Stimulated activated CD8-positive, alpha-beta memory T cell treated with anti-CD3 and anti-CD28 coated beads, Interleukin-7, amount 100 ng/mL, for 1 hour (primary cell): ENCODE measurements around the gene CDK13.

Experiments
- DNase-seq, 2 donors: peaks; one replicate each; pipeline ENCODE4 v3.0.0-alpha.2; 2020; ENCODE audit warnings: low read depth in 2 of 2

The CDK13 gene

DNA sequence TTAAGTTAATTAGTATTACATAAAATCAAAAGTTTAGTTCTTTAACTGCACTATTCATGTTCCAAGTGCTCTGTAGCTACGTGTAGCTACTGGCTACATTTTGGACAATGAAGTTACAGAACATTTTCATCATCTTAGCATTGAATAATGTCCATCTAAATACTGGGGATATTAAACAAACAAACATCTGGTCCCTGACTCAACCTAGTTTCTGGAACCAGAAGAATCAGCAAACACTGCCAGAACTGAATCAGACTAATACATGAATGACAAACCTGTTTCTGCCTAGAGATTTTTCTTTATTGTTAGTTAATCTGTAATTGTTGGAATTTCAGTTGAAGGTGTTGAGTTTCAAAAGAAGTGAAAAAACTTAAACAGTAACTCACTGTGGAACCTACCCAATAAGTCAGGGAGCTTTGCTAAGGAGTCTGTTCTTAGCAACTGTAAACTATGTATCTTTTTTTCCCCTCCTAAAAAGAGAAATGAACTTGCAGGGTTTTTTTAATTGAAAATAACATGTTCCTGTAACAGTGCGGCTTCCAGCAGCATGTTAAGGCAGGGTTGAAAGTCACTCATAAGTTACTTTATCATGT is 58.3 kb downstream of the CDK13 start:
- DNase-seq = no peak

DNA sequence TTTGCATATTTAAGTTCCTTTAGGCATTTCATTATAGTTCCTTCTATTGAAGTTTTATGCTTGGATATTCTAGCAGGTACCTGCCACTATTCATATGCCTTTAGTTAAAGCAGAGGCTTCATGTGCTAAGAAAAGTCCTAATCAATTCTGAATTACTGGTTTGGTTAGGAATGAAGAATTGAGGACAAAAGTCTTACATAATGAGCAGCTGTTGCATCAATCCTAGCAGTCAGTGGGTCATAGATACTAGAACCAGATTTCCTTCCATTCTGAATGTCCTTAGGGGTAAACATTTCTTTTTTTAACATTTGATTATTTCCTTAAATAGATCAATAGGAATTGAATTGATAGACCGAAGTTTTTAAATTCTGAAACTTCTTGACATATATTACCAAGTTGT is 59.2 kb downstream of the CDK13 start:
- no peak for DNase-seq

DNA sequence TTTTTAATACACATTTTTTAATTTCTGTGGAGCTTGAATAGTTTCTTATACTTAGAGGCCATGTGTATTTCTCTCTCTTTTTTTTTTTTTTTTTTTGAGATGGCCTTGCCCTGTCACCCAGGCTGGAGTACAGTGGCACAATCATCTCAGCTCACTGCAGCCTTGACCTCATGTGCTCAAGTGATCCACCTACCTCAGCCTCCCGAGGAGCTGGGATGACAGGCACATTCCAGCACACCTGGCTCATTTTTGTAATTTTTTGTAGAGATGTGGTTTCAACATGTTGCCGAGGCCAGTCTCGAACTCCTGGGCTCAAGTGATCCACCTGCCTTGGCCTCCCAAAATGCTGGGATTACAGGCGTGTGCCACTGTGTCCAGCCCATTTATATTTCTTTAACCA is 64.3 kb downstream of the CDK13 start:
- DNase-seq = no peak

DNA sequence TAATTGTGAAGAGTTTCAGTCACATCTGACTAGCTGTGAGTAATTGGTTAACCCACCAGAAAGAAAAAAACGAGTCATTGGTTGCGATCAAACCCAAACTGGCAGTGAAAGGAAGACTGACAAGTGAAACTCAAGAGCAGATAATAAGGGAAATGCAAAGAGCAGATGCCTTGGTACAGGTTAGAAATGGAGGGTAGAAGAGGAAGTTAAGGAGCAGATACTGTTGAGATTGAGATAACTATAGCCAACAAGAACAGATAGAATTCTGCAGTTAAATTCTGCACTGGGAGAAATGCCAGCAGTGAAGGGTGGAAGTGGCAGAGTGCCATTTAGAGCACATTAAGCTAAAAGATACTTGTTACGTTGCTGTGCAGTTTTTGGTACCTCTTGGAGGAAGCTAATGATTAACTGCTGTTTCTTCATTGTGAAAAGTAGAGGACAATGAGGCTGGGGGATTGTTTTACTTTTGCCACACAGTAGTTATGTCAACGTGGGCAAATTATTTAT is 65.8 kb downstream of the CDK13 start:
- DNase-seq = no peak

DNA sequence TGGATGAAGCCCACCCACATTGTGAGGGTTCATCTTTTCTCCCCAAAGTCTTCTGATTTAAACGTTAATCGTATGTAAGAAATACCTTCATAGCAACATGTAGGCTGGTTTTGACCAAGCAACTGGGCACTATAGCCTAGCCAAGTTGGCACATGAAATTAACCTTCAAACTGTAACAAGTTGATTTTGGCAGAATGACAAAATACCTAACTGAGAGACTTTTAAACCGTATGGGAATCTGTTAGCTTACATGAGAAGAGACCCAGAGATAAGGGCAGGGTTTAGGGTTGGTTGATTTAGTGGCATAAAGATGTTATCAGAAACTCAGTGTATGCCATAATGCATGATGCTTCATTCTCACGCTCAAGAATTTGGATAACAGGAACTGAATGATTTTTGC is 69.5 kb downstream of the CDK13 start:
- DNase-seq = no peak

DNA sequence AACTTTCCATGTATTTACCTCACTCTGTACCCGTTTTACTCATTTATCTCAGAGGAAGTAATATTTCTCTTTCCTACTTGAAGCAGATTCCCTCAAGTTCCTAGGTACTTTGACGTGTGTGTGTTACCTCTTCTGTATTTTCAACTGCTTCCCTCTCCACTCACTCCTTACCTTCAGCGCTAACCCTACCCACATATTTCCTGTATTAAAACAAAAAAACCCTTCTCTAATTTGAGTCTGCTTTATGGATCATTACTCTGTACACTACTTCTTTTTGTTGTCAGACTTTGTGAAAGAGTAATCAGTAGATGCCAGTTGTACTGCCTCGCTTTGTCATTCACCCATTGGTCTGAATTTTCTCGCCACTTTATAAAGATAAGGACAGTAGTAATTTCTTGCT is 74.0 kb downstream of the CDK13 start:
- no peak for DNase-seq

DNA sequence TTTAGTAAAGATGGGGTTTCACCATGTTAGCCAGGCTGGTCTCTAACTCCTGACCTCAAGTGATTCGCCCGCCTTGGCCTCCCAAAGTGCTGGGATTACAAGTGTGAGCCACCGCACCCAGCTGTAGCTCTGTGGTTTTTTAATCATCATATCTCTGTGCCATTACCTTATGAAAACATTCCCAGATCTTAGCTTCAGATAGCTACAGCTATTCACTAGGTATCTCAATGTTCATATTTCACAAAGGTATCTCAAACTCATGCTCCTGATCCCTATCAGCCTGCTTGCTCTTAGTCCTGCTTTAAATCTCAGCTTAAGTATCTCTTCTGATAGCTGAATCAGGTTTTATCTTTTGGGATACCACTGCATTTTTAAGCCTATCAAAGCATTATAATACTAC is 74.8 kb downstream of the CDK13 start:
- no peak for DNase-seq

DNA sequence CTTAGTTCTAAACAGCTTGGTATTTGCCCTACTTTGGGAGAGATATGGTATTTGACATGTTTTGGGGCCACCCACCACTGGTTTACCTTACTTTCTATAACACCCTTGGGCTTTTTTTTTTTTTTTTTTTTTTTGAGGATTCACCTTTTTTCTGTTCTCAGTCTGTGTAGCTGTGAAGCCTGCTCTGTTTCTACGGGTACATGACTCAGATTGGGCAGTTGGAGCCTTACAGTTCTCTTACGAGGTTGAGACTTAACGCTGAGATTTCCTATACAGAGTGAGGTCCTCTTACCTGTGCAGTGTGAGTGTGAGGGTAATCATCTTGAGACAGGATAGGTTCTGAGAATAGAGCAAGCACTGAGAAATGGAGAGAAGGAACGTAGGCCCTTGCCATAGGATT is 77.5 kb downstream of the CDK13 start:
- DNase-seq = no peak

DNA sequence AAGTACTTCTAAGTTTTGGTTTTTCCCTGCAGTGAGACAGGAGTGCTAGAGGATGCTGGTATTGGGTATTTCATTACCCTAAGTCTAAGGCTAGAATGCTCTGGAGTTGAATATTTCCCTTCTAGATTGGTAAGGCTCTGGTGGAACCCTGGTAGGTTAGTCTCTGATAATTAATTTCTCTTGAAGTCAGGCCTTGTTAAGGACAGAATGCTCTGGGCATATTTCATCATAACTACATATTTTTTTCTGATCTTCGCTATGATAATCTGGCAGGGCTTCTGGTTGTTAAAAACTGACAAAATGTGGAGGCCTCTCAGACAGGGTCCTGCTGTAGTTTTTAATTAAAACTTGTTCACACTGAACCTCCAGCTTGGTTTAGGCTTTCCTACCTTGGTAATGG is 83.8 kb downstream of the CDK13 start:
- DNase-seq = no peak

DNA sequence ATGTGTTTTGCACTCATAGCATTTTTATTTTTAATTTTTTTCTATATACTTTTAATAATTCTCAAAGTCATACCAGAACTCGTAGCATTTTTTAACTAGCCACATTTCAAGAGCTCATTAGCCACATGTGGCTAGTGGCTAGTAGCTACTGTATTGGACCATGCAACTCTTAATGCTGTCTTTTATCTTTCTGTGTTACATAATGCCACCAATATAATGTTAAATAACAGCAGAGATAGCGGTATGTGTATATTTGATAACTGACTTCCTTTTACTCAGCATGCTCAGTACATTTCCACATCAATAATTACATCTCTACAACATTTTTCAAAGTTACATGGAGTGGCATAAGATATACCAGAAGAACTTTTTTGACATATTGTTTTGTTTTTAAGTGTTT is 91.4 kb downstream of the CDK13 start:
- no peak for DNase-seq

DNA sequence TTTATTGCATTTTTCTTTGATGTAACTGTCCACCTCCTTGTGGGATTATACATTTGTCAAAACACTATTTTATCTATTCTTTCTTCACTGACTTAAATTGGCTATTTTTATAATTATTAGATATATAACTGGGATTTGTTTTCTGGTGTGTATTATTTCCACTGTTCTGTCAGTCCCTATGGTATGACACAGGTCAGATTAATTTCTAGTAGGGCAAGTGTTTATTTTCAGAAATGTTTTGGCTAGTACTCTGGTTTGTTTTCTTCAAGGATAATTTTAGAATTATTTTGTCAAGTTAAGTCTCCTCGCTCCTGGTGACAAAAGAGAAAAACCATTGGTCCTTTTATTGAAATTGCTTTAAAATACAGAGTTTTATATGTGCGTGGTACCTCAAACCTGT is 93.1 kb downstream of the CDK13 start:
- DNase-seq = no peak

DNA sequence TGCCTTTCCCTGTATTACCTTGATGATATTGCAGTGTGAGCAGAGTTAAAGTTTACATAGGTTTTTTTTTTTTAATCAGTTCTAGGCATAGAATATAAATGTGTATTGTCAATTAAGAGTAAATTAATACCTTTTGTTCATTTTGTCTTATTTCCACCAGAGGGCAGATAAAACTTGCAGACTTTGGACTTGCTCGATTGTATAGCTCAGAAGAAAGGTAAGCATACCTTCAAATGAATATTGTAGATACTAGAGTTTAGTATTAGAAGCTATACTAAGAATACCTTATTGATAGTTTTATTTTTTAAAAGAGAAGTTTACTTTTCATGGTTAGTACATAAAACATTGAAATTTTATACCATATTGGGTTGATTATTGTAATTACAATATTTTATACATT is 97.6 kb downstream of the CDK13 start:
- DNase-seq = no peak

DNA sequence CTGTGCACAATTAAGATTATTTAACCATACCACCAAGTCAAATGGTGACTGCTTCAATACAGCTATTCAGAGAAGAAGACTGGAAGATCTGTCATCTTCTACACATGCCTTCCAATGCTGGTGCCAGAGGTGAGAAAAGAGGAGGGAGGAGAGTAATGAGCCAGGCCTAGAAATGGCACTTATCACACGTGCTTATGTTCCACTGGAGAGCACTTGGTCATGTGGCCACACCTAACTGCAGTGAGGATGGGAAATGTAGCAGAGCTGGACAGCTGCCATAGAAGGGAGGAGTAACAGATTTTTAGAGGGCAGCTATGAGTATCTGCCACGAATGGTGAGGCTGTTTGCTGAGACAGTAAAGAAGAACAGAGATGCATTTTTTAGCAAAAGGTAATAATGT is 107.2 kb downstream of the CDK13 start:
- DNase-seq = no peak

DNA sequence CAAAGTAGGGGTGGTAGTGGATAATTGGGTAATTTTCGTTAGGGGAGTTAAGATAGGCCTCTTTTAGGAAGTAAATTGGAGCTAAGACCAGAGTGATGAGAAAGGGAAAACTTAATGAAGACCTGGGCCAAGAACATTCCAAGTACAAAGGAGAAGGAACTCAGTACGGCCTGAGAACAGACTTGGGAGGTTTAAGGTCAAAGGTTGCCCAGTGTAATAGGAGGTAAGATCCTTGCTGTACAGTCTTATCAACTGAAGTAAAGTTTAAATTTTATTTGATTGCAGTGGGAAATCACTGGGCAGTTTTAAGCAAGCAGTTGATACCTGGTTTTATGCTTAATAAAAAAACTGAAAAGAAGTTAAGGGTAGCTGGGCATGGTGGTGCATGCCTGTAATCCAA is 108.0 kb downstream of the CDK13 start:
- no peak for DNase-seq

DNA sequence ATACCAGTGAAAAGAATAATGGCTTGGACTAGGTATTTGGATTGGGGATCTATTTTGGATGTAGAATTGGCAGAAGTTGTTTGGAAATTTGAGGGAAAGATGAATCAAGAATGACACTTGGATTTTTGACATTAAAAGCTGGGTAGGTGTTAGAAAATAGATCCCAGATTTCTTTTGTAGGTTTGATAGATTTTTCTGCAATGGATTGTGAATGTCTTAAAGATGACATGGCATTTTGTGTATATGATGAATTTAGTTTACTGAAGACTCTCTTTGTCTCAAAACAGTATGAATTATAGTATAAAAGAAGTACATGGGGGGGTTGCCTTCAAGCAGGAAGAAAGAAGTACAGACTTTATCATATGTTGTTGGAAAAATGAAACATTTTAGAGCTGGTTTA is 108.6 kb downstream of the CDK13 start:
- no peak for DNase-seq

DNA sequence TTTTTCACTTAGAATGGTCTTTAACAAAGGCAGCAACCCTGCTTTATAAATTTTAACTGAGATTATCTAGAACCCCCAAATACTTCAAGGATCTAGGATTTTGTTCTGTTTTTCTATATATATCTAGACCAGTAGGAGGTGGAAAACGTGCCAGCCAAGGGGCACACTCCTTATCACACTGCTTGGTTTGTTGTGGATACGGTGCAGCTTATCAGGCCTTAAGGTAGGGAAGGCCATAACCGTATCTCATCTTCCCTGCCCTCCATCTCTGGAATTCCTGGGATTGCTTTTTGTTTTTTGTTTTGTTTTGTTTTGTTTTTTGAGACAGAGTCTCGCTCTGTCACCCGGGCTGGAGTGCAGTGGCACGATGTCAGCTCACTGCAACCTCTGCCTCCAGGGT is 109.0 kb downstream of the CDK13 start:
- no peak for DNase-seq

DNA sequence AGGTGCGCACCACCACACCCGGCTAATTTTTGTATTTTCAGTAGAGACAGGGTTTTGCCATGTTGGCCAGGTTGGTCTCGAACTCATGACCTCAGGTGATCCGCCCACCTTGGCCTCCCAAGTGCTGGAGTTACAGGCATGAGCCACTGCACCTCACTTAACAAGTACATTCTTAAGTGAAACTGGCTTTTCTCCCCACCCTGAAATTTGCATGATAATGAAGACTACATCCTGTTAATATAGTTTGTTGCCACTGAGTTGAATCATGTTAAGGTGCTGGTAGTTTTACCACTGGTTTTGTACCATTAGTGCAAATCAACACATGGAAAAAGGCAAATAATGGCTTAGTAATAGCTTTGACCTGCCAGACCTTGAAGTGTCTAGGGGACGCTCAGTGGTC is 122.2 kb downstream of the CDK13 start:
- no peak for DNase-seq

DNA sequence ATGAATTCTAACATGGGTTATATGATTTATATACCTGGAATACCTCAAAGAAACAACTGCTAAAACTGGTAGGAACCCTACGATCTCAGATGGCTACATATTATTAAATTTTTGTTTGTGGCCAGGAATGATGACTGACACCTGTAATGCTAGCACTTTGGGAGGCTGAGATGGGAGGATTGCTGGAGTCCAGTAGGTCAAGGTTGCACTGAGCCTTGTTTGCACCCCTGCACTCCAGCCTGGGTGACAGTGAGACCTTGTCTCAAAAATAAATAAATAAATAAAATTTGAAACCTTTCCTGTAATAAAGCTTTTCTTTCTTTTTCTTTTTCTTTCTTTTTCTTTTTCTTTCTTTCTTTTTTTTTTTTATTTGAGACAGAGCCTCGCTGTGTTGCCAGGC is 123.2 kb downstream of the CDK13 start:
- DNase-seq = no peak

DNA sequence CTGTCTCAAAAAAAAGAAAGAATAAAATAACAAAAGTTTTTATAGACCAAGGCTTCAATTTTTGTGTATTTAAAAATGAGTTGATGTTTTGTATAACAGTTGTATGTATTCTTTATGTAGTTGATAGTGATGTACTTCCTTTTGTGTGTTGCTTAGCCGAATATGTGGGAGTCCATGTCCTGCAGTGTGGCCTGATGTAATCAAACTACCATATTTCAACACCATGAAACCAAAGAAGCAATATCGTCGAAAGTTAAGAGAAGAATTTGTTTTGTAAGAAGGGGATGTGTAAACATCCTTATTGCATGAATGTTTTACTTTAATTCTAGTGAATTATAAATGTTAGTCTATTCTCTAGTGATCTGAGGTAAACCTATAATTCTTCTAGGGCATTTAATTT is 127.8 kb downstream of the CDK13 start:
- DNase-seq = no peak

DNA sequence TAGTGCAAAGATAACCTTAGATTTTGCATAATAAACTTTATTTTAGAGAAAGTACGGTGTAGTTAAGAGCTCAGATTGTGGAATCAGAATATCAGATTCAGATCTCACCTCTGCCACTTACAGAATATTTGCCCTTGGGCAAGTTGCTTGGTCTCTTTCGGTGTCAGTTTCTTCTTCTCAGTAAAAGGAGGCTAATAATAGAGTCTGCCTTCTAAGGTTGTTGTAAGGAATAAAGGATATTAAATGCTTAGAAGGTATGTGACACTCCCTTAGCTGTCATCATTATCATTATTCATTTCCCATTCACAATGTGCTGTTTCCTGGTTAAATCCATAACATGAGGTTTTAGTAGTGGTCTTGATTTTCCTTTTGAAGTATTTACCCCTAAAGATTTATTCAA is 142.1 kb downstream of the CDK13 start:
- no peak for DNase-seq

DNA sequence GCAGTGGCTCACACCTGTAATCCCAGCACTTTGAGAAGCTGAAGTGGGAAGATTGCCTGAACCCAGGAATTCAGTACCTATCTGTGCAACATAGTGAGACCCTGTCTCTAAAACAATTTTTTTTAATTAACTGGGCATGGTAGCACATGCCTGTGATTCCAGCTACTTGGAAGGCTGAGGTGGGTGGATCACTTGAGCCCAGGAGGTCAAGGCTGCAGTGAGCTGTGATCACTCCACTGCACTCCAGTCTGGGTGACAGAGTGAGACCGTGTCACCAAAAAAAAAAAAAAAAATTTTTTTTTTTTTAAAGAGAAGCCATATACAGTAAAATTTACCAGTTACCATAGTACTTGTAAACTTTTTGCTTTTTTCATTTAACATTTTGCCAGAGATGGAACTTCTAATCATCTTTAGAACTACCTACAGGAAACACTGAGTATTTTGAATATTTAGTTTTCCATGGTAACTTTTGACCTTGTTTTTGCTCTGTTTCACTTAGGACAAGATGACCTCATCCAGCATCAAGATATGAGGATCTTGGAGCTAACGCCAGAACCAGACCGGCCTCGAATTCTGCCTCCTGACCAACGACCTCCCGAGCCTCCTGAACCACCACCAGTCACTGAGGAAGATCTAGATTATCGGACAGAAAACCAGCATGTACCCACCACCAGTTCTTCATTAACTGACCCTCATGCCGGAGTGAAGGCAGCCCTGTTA is 143.7 kb downstream of the CDK13 start:
- DNase-seq = no peak

DNA sequence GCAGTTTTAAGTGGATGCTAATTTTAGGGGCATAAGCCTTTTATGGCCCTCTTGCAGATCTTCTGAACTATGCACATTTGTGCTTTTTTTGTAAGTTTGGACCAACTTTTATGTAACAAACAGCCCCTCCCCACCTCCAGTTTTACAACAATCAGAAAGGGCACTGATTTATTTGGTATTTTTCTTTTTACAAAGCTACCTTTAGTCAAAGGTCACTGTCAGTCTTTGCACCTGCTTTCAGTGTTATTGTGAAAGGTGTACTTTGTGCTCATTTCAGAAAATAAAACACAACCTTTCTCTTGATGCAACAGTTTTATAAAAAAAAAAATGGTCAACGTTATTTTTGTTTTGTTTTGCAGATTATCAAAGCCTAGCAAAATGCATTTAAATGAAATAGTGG is 145.2 kb downstream of the CDK13 start:
- DNase-seq = no peak

DNA sequence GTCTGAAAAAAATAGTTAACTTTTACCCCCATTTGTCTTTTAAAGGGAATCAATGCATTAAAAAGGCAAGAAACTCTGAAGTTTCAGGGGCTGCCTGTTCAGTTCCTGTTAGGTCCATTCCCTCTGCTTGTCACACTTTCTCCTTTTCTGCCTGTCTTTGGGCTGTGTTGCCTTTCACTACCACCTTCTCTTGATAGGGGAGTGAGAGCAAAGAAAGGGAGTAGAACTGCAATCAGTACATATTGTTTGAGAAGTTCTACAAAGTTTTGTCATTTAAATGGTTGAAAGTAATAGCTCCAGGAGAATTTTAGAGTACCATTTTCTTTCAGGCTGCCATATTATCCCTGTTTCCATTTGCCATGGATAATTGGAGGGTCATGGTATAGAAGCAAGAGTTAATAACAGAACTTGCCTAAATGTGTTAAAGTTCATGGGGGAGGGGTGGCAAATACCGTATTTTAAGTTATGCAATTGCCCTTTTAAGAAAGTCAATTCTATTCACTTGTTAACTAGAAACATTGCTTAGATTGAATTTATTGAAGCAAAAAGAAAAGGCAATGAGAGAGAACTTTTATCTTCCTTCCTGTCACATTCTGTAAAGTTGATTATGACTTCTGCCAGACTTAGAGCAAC is 145.8 kb downstream of the CDK13 start:
- no peak for DNase-seq
